ENCODE measurements around the gene SPR. TPM values are rescaled to one million over a fixed set of nuclear protein-coding genes. Genes with fewer than 3 reads are reported as not detected.

The SPR gene
- total and polyA plus RNA-seq, 2 of the 13 experiments (the other 11 are each of a cell fraction or from before 2014, with no cell fraction given) = 34.0 to 96.0 TPM

GRCh38 chr2:72862239-72862988 is 24.8 kb upstream of the SPR start:
- DNase-seq (ENCODE audit: low spot score) (peak; percentile 82), FAIRE-seq (peak; percentile 86), ATAC-seq (peak; percentile 99)
- intact Hi-C loops (cut with micrococcal nuclease; ENCODE audit: unreplicated experiment) = loop anchor here (1.0 kb wide), 2 partner anchors 46 to 91 kb away; no protein-coding TSS in a partner anchor
- H3K4me1 ChIP-seq (ENCODE audit: insufficient read depth, low read length) = peaks cover 12% of the 10 kb centered on the region
- H3K9ac ChIP-seq (ENCODE audit: insufficient read depth, low read depth, low read length) = peak overlapping the region; percentile 4; the same call in 1 of the 2 replicates
- H2AFZ ChIP-seq (ENCODE audit: low read length) = peak overlapping the region; percentile 87
- H4K20me1 ChIP-seq (ENCODE audit: insufficient read depth, low read length) = no peaks in the 10 kb centered on the region
- H3K4me3 ChIP-seq (replicated peaks in 1 of 3; ENCODE audit: insufficient read depth in 1 of 3, low read depth in 2 of 3, low read length in 3 of 3) = peak overlapping the region; percentile 31 to 60 (median 51)
- ChIA-PET POLR2A (interaction anchor here (0.6 to 1.2 kb wide), 4 partner anchors 24 to 84 kb away, joined by 3 to 4 read pairs (median 3); partner anchors contain the start of gene SPR), CTCF (ENCODE audit: low intra/inter-chr PET ratio, low total read pairs) (interaction anchor here (0.7 to 7.4 kb wide), 4 partner anchors 25 to 91 kb away, joined by 3 to 121 read pairs (median 12); partner anchors contain the start of gene SPR)
- no peaks in the 10 kb centered on the region for H3K79me2 ChIP-seq (ENCODE audit: insufficient read depth, low read length)
- H3K27ac ChIP-seq (ENCODE audit: extremely low read length, insufficient read depth, low read length) = no peak overlapping the region
- in situ Hi-C loops (cut with HindIII; ENCODE audit: extremely low pct_ligation_motif_present, low pct_unique_long_range_greater_than_20kb) = loop anchor here (5.0 to 25.0 kb wide), 2 partner anchors 90 to 1325 kb away; no protein-coding TSS in a partner anchor
- H3K27me3 ChIP-seq (ENCODE audit: control insufficient read depth in 1 of 2, insufficient read depth in 2 of 2, low read length in 2 of 2) = peaks cover 0 to 30% of the 10 kb centered on the region in 2 experiments; a peak in 3 of 5 replicates
- H3K9me3 ChIP-seq (ENCODE audit: low read length) = no peaks in the 10 kb centered on the region
- 2% methylated on average over 10 of the region's 33 CpGs for WGBS (ENCODE audit: low lambda C conversion rate)
- H3K36me3 ChIP-seq (replicated peaks in 1 of 2; ENCODE audit: control insufficient read depth in 1 of 2, insufficient read depth in 2 of 2, low read length in 2 of 2) = no peaks in the 10 kb centered on the region
- no TSS peak for BruUV-seq (replicated peaks)
- peak overlapping the region; percentile 89 for H3K4me2 ChIP-seq (ENCODE audit: low read depth, low read length)
- TF ChIP-seq ISX (CRISPR knock-in tag; conservative IDR thresholded peaks at IDR 0.05) (no peak), PPARG (CRISPR knock-in tag; conservative IDR thresholded peaks at IDR 0.05) (peak; percentile 52; the same call in 1 of the 2 replicates), ZNF484 (CRISPR knock-in tag; IDR thresholded peaks at IDR 0.05; ENCODE audit: borderline replicate concordance, low read depth) (no peak), TARDBP (CRISPR knock-in tag; IDR thresholded peaks at IDR 0.05) (peak; percentile 78), NONO (IDR thresholded peaks at IDR 0.05) (no peak), NONO (CRISPR knock-in tag; conservative IDR thresholded peaks at IDR 0.05) (peak; percentile 80), HNF1A (IDR thresholded peaks at IDR 0.05; ENCODE audit: low read depth) (no peak), HNF1A (CRISPR knock-in tag; IDR thresholded peaks at IDR 0.05; ENCODE audit: borderline replicate concordance) (peak; percentile 56; the same call in 1 of the 2 replicates), GATAD1 (CRISPR knock-in tag; IDR thresholded peaks at IDR 0.05) (peak; percentile 62; the same call in 1 of the 2 replicates), FOXK2 (IDR thresholded peaks at IDR 0.05) (no peak), ZFP36L2 (CRISPR knock-in tag; IDR thresholded peaks at IDR 0.05) (no peak), RARG (CRISPR knock-in tag; IDR thresholded peaks at IDR 0.05; ENCODE audit: low read depth) (no peak), TBX2 (CRISPR knock-in tag; IDR thresholded peaks at IDR 0.05; ENCODE audit: borderline replicate concordance) (peak; percentile 77; the same call in 1 of the 2 replicates), SP2 (CRISPR knock-in tag; IDR thresholded peaks at IDR 0.05) (no peak), NR1H2 (CRISPR knock-in tag; IDR thresholded peaks at IDR 0.05; ENCODE audit: borderline replicate concordance, low read depth) (no peak), ZNF362 (CRISPR knock-in tag; IDR thresholded peaks at IDR 0.05; ENCODE audit: borderline replicate concordance) (no peak; the same call in 1 of the 2 replicates)
